Stimulated activated naive CD8-positive, alpha-beta T cell treated with anti-CD3 and anti-CD28 coated beads, Interleukin-15, Interleukin-2, amounts not matched to agents 100 U/mL and 50 U/mL, for 24 hours (primary cell): ENCODE measurements around the gene C11orf42.

Experiments used
- ATAC-seq: fragments of 150-1000 bp; cut with Tn5 transposase; one replicate; pipeline ENCODE4 v1.10.0; 2021
- DNase-seq: peaks from one replicate; pipeline ENCODE4 v3.0.0; 2021

Gene C11orf42

GRCh38 chr11:6205366-6205765 lies at the start of gene C11orf42:
Gene C11orf42, plus strand, starts transcription at chr11:6205557. Its CDS starts 59 bp downstream, at chr11:6205616.
- ATAC-seq (no peak), DNase-seq (no peak)

- DNase-seq (no peak), ATAC-seq (no peak)
Observed at GRCh38 chr11:6156628-6157359, 48.6 kb upstream of the C11orf42 start.

- DNase-seq = no peak
- ATAC-seq = no peak
Observed at GRCh38 chr11:6170226-6170625, 35.1 kb upstream of the C11orf42 start, which contains the start of gene OR52B2. Gene OR52B2, minus strand, starts transcription at chr11:6170326. Its CDS starts 0 bp downstream, at chr11:6170326.

- DNase-seq (no peak), ATAC-seq (no peak)
Observed at GRCh38 chr11:6175440-6175839, 29.9 kb upstream of the C11orf42 start.

GRCh38 chr11:6191742-6192141 lies 13.6 kb upstream of the C11orf42 start:
- DNase-seq (no peak), ATAC-seq (no peak)

- ATAC-seq = peak; percentile 68
Observed at GRCh38 chr11:6194065-6194581, 11.2 kb upstream of the C11orf42 start.

GRCh38 chr11:6196396-6196795 lies 9.0 kb upstream of the C11orf42 start:
- ATAC-seq (peak; percentile 79), DNase-seq (no peak)

More at GRCh38 chr11:6194065-6194581, 11.2 kb upstream of the C11orf42 start:
- no peak for DNase-seq

- DNase-seq (no peak), ATAC-seq (no peak)
Observed at GRCh38 chr11:6197466-6198200, 7.7 kb upstream of the C11orf42 start.

GRCh38 chr11:6199174-6199810 lies 6.1 kb upstream of the C11orf42 start, which contains the start of gene OR52W1:
Gene OR52W1, plus strand, starts transcription at chr11:6199224. Its CDS starts 0 bp downstream, at chr11:6199224.
- ATAC-seq (no peak), DNase-seq (no peak)

GRCh38 chr11:6200975-6201374 lies 4.4 kb upstream of the C11orf42 start:
- DNase-seq (no peak), ATAC-seq (no peak)

GRCh38 chr11:6201481-6201880 lies 3.9 kb upstream of the C11orf42 start:
- ATAC-seq = peak; percentile 61
- DNase-seq = no peak

GRCh38 chr11:6202041-6202440 lies 3.3 kb upstream of the C11orf42 start:
- no peak for DNase-seq
- ATAC-seq = no peak

- ATAC-seq = peak; percentile 49
Observed at GRCh38 chr11:6203327-6203726, 2.0 kb upstream of the C11orf42 start.

GRCh38 chr11:6204706-6205105 lies 651 bp upstream of the C11orf42 start:
- no peak for ATAC-seq
- no peak for DNase-seq

More at GRCh38 chr11:6203327-6203726, 2.0 kb upstream of the C11orf42 start:
- DNase-seq = no peak

GRCh38 chr11:6206456-6207180 lies 1.3 kb downstream of the C11orf42 start:
- no peak for ATAC-seq
- no peak for DNase-seq

- DNase-seq = no peak
- no peak for ATAC-seq
Observed at GRCh38 chr11:6209801-6210200, 4.4 kb downstream of the C11orf42 start.

GRCh38 chr11:6210274-6210955 lies 5.1 kb downstream of the C11orf42 start:
- ATAC-seq = no peak
- no peak for DNase-seq

- ATAC-seq (no peak), DNase-seq (no peak)
Observed at GRCh38 chr11:6214530-6214929, 9.2 kb downstream of the C11orf42 start.

- no peak for ATAC-seq
- DNase-seq = no peak
Observed at GRCh38 chr11:6216501-6216900, 11.1 kb downstream of the C11orf42 start.

- peak; percentile 43 for ATAC-seq
- no peak for DNase-seq
Observed at GRCh38 chr11:6217722-6218121, 12.4 kb downstream of the C11orf42 start.

- DNase-seq (no peak), ATAC-seq (no peak)
Observed at GRCh38 chr11:6219359-6219758, 14.0 kb downstream of the C11orf42 start.
